ENCODE data around the gene UMAD1.

- TF ChIP-seq CTCF (IDR thresholded peaks at IDR 0.05) (no peak), EP300 (IDR thresholded peaks at IDR 0.05) (no peak), POLR2A (IDR thresholded peaks at IDR 0.05) (no peak), POLR2AphosphoS5 (IDR thresholded peaks at IDR 0.05) (no peak)
Observed at GRCh38 chr7:7920056-7920455, 279.5 kb downstream of the UMAD1 start.

All from sigmoid colon (tissue), 4 donors.